Endothelial cell of umbilical vein (primary cell): ENCODE results near the gene GBF1. TPM values are rescaled to one million over a fixed set of nuclear protein-coding genes. Genes with fewer than 3 reads are reported as not detected.

Experiments used
- BruUV-seq: library from RNA; stranded (reverse); fragments of 400-500 nt; replicated peaks from 2 replicates; lab custom pipeline; 2021; lab: Mats Ljungman, UMichigan
- CTCF ChIA-PET: fragments of 300-600, 350-600 bp; sonication (Branson Sonifier 250); formaldehyde crosslinking; loops from one replicate; lab custom pipeline; 2021; ENCODE audit warnings: antibody characterized with exemption, inconsistent platforms; lab: Charles Lee
- POLR2A ChIA-PET: fragments of 300-600, 350-600 bp; sonication (Branson Sonifier 250); formaldehyde crosslinking; loops from one replicate; lab custom pipeline; 2021; ENCODE audit warnings: antibody characterized with exemption, inconsistent platforms; lab: Charles Lee
- DNase-seq: peaks from one replicate; pipeline ENCODE4 v3.0.0-alpha.2; 2011; ENCODE audit warnings: low read depth, low spot score
- FAIRE-seq: peaks from 2 replicates; lab custom pipeline; 2011; peaks lifted over from hg19 to GRCh38; lab: Jason Lieb, UNC
- H2AFZ ChIP-seq: 2 replicates; pipeline ENCODE4 v1.6.0; 2012; ENCODE audit warnings: low read depth, low read length, control low read depth, inconsistent platforms
- H3K27ac ChIP-seq: 2 replicates; pipeline ENCODE4 v1.5.1; 2011; ENCODE audit warnings: low read depth, mild to moderate bottlenecking, control low read depth, low read length, moderate library complexity; ENCODE audit not compliant: insufficient read depth
- H3K27me3 ChIP-seq, 2 experiments: 2 replicates each; pipeline versions ENCODE4 v1.6.0 to v1.6.1; 2011; ENCODE audit warnings: low read length in 2 of 2, mixed read lengths in 1 of 2; ENCODE audit not compliant: control insufficient read depth in 2 of 2, insufficient read depth in 2 of 2
- H3K36me3 ChIP-seq, 2 experiments: 2 replicates in 1 of 2; 3 replicates in 1 of 2; pipeline ENCODE4 v1.5.1; 2011; ENCODE audit warnings: low read length in 2 of 2, mild to moderate bottlenecking in 1 of 2, moderate library complexity in 1 of 2; ENCODE audit not compliant: control insufficient read depth in 2 of 2, insufficient read depth in 2 of 2; ENCODE audit errors: extremely low read depth in 1 of 2
- H3K4me1 ChIP-seq: 3 replicates; pipeline ENCODE4 v1.5.1; 2011; ENCODE audit warnings: mild to moderate bottlenecking, low read length; ENCODE audit not compliant: control insufficient read depth, insufficient read depth; ENCODE audit errors: extremely low read depth
- H3K4me2 ChIP-seq: 2 replicates; pipeline ENCODE4 v1.6.1; 2011; ENCODE audit warnings: low read length, control low read depth, mixed read lengths; ENCODE audit not compliant: insufficient read depth
- H3K4me3 ChIP-seq, 3 experiments: fragments of 200-600 bp in 1 of 3; sonication (generic), shearing (Covaris generic) in 1 of 3; replicated peaks in 1 of 3; 2 replicates each; pipeline ENCODE4 v1.5.1; 2011 to 2016; ENCODE audit warnings: control low read depth in 3 of 3, low read length in 3 of 3, mild to moderate bottlenecking in 2 of 3, inconsistent platforms in 1 of 3, low read depth in 1 of 3, moderate library complexity in 1 of 3; ENCODE audit not compliant: insufficient read depth in 1 of 3
- H3K79me2 ChIP-seq: 2 replicates; pipeline ENCODE4 v1.6.0; 2012; ENCODE audit warnings: low read length, inconsistent platforms; ENCODE audit not compliant: control insufficient read depth, insufficient read depth
- H3K9ac ChIP-seq: replicated peaks from 2 replicates; pipeline ENCODE3; 2011; ENCODE audit warnings: low read length, control low read depth; ENCODE audit not compliant: insufficient read depth; ENCODE audit errors: extremely low read depth
- H3K9me1 ChIP-seq: replicated peaks from 3 replicates; pipeline ENCODE4 v1.6.0; 2011; ENCODE audit warnings: mild to moderate bottlenecking, low read length; ENCODE audit not compliant: control insufficient read depth, insufficient read depth; ENCODE audit errors: extremely low read depth
- H3K9me3 ChIP-seq: replicated peaks from 2 replicates; pipeline ENCODE4 v1.5.1; 2012; ENCODE audit warnings: low read length, inconsistent platforms; ENCODE audit not compliant: control insufficient read depth, insufficient read depth
- H4K20me1 ChIP-seq: replicated peaks from 2 replicates; pipeline ENCODE3; 2011; ENCODE audit warnings: mild to moderate bottlenecking, low read length; ENCODE audit not compliant: control insufficient read depth, insufficient read depth; ENCODE audit errors: extremely low read depth
- EZH2 ChIP-seq: IDR thresholded peaks from 2 replicates; pipeline ENCODE4 v1.6.1; 2012; ENCODE audit warnings: borderline replicate concordance, low read depth, mild to moderate bottlenecking, moderate library complexity, low read length, inconsistent platforms; ENCODE audit not compliant: severe bottlenecking
- FOS ChIP-seq: IDR thresholded peaks from 2 replicates; pipeline ENCODE4 v1.6.1; 2011; ENCODE audit warnings: mild to moderate bottlenecking, low read length, moderate library complexity, borderline replicate concordance; ENCODE audit not compliant: insufficient read depth
- GATA2 ChIP-seq: IDR thresholded peaks from 2 replicates; pipeline ENCODE4 v1.7.0; 2011; ENCODE audit warnings: low read depth, mild to moderate bottlenecking, moderate library complexity, mixed read lengths, low read length; ENCODE audit not compliant: insufficient read length, insufficient read depth
- MYC ChIP-seq: IDR thresholded peaks from one replicate; pipeline ENCODE4 v1.6.1; 2011; ENCODE audit warnings: mild to moderate bottlenecking, low read depth, low read length
- POLR2AphosphoS5 ChIP-seq: IDR thresholded peaks from 2 replicates; pipeline ENCODE4 v1.6.1; 2012; ENCODE audit warnings: low read depth, mild to moderate bottlenecking, control low read depth, low read length, moderate library complexity; ENCODE audit not compliant: insufficient read depth
- dilution Hi-C: fragments of 300-500 bp; cut with MboI; formaldehyde crosslinking; loops from one replicate; pipeline ENCODE4 v1.15.0; 2019; ENCODE audit warnings: low sequenced_read_pairs; ENCODE audit not compliant: extremely low pct_ligation_motif_present
- intact Hi-C: fragments of 100-400 bp; cut with micrococcal nuclease; formaldehyde crosslinking; loops from one replicate; pipeline ENCODE4 v1.10.0; 2022
- polyA plus RNA-seq, 4 experiments: library from polyadenylated mRNA; depleted of rRNA in 3 of 4; stranded (reverse) in 3 of 4; unstranded in 1 of 4; fragments of >200 nt; gene quantifications; 2 replicates each; pipeline versions ENCODE4 v1.2.1 to v1.2.3, GENCODE V29; 2011 to 2012; ENCODE audit warnings: missing spikeins in 1 of 4
- total RNA-seq: library from RNA; stranded (reverse); gene quantifications from 2 replicates; pipeline ENCODE4 v1.2.3, GENCODE V29; 2021
- TF ChIP-seq, protein P1 (sequence below), 2 donors: IDR thresholded peaks; 1 replicate in 1 of 2; 2 replicates in 1 of 2; pipeline ENCODE4 v1.5.1; 2011; ENCODE audit warnings: low read length in 2 of 2, mild to moderate bottlenecking in 2 of 2, moderate library complexity in 2 of 2, control low read depth in 1 of 2, inconsistent platforms in 1 of 2, low read depth in 1 of 2; ENCODE audit not compliant: insufficient read depth in 1 of 2; ENCODE audit errors: extremely low read depth in 1 of 2

Gene GBF1
- total and polyA plus RNA-seq, 2 donors (not counting 3 experiments of a cell fraction or from before 2014, with no cell fraction given): 26.0 to 49.7 TPM

DNA sequence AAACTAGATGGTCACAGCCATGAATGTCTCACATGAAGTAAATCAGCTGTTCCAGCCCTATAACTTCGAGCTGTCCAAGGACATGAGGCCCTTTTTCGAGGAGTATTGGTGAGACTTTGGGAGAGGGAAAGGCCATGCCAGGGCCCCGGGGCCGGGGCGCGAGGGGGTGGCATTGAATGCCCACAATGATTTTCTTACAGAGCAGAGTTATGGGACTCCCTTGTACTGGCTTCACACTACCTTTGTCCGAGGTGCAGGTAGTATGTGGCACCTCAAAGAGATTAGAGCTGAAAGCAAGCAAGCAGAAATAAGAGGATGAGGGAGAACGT lies 18.8 kb upstream of the GBF1 start:
- Histone ChIP-seq H3K27me3 (peaks cover 50 to 58% of the 10 kb centered on the region in 2 experiments), H3K9me1 (no peaks in the 10 kb centered on the region), H3K9ac (no peak overlapping the region), H3K79me2 (no peaks in the 10 kb centered on the region), H3K4me1 (peaks cover 12% of the 10 kb centered on the region), H3K27ac (no peak overlapping the region), H3K9me3 (no peaks in the 10 kb centered on the region), H3K4me2 (no peak overlapping the region), H3K36me3 (no peaks in the 10 kb centered on the region), H3K4me3 (no peak overlapping the region), H4K20me1 (no peaks in the 10 kb centered on the region), H2AFZ (peak overlapping the region; percentile 62)
- BruUV-seq: no TSS peak
- FAIRE-seq: no peak
- TF ChIP-seq, protein P1, sequence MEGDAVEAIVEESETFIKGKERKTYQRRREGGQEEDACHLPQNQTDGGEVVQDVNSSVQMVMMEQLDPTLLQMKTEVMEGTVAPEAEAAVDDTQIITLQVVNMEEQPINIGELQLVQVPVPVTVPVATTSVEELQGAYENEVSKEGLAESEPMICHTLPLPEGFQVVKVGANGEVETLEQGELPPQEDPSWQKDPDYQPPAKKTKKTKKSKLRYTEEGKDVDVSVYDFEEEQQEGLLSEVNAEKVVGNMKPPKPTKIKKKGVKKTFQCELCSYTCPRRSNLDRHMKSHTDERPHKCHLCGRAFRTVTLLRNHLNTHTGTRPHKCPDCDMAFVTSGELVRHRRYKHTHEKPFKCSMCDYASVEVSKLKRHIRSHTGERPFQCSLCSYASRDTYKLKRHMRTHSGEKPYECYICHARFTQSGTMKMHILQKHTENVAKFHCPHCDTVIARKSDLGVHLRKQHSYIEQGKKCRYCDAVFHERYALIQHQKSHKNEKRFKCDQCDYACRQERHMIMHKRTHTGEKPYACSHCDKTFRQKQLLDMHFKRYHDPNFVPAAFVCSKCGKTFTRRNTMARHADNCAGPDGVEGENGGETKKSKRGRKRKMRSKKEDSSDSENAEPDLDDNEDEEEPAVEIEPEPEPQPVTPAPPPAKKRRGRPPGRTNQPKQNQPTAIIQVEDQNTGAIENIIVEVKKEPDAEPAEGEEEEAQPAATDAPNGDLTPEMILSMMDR (IDR thresholded peaks at IDR 0.05; ENCODE audit: extremely low read depth in 1 of 2, insufficient read depth in 1 of 2, low read depth in 1 of 2, low read length in 2 of 2): no peak
- TF ChIP-seq GATA2: no peak
- TF ChIP-seq EZH2: no peak
- TF ChIP-seq MYC: no peak
- no peak for TF ChIP-seq FOS
- TF ChIP-seq POLR2AphosphoS5: no peak
- dilution Hi-C loops (loop anchor here (25.0 kb wide), 1 partner anchor 136 kb away; no protein-coding TSS in a partner anchor), intact Hi-C loops (loop anchor here (1.0 kb wide), 1 partner anchor 57 kb away; no protein-coding TSS in a partner anchor)
- POLR2A ChIA-PET: interaction anchor here (1.6 kb wide), 1 partner anchor 169 kb away, joined by 3 read pairs; the partner anchor contains the start of gene NFKB2
- DNase-seq: no peak
- CTCF ChIA-PET: interaction anchor here (1.0 to 17.3 kb wide), 6 partner anchors 15 to 177 kb away, joined by 3 to 1402 read pairs (median 8); partner anchors contain the start of gene PITX3
